HepG2 (cell line): Measurements from ENCODE around the gene OR2V2. TPM values are rescaled to one million over a fixed set of nuclear protein-coding genes. Genes with fewer than 3 reads are reported as not detected.

Experiments
- ATF6 ChIP-seq: sonication (generic); formaldehyde crosslinking; conservative IDR thresholded peaks from 2 replicates; pipeline ENCODE4 v1.4.0; 2020; ENCODE audit warnings: missing genetic modification reagents
- BCL6 ChIP-seq: IDR thresholded peaks from 2 replicates; pipeline ENCODE4 v1.6.1; 2016; ENCODE audit warnings: missing genetic modification reagents, missing compliant biosample characterization
- CAMTA2 ChIP-seq: sonication (generic); formaldehyde crosslinking; IDR thresholded peaks from 2 replicates; pipeline ENCODE4 v1.4.0; 2020; ENCODE audit warnings: mild to moderate bottlenecking, missing genetic modification reagents, borderline replicate concordance
- CENPX ChIP-seq: sonication (generic); formaldehyde crosslinking; IDR thresholded peaks from 2 replicates; pipeline ENCODE4 v1.9.0; 2021; ENCODE audit warnings: mild to moderate bottlenecking, missing genetic modification reagents, moderate library complexity
- MLX ChIP-seq: IDR thresholded peaks from 2 replicates; pipeline ENCODE4 v1.6.1; 2016
- PITX1 ChIP-seq: sonication (generic); formaldehyde crosslinking; IDR thresholded peaks from 2 replicates; pipeline ENCODE4 v1.5.1; 2020; ENCODE audit warnings: mild to moderate bottlenecking, missing genetic modification reagents
- PPARG ChIP-seq: conservative IDR thresholded peaks from 2 replicates; pipeline ENCODE4 v1.6.1; 2016; ENCODE audit warnings: missing biosample characterization, missing genetic modification reagents
- RAD21 ChIP-seq: fragments of 450-650 bp; formaldehyde crosslinking; IDR thresholded peaks from 2 replicates; pipeline ENCODE4 v1.5.0; 2020; ENCODE audit warnings: mild to moderate bottlenecking
- REPIN1 ChIP-seq: sonication (generic); formaldehyde crosslinking; IDR thresholded peaks from 2 replicates; pipeline ENCODE4 v1.8.0; 2022; ENCODE audit warnings: missing genetic modification reagents, low read depth, mild to moderate bottlenecking, borderline replicate concordance
- RFXANK ChIP-seq: IDR thresholded peaks from 2 replicates; pipeline ENCODE4 v1.6.1; 2016
- RXRB ChIP-seq: IDR thresholded peaks from 2 replicates; pipeline ENCODE4 v1.6.1; 2016; ENCODE audit warnings: borderline replicate concordance, missing genetic modification reagents, missing compliant biosample characterization
- SMC3 ChIP-seq: IDR thresholded peaks from 2 replicates; pipeline ENCODE4 v1.6.1; 2011; ENCODE audit warnings: low read length, improper control_type of control experiment
- SP140L ChIP-seq: sonication (generic); formaldehyde crosslinking; IDR thresholded peaks from 2 replicates; pipeline ENCODE4 v1.4.0; 2020; ENCODE audit warnings: missing genetic modification reagents, borderline replicate concordance
- TCF7 ChIP-seq: sonication (generic); IDR thresholded peaks from 2 replicates; pipeline ENCODE4 v1.6.1; 2016; ENCODE audit warnings: antibody characterized with exemption, low read depth
- TRIM22 ChIP-seq: fragments of 450-650 bp; IDR thresholded peaks from 2 replicates; pipeline ENCODE4 v1.6.1; 2017
- XRCC5 ChIP-seq: fragments of 200-400 bp; formaldehyde crosslinking; optimal IDR thresholded peaks from 2 replicates; pipeline ENCODE3; 2017; ENCODE audit warnings: mild to moderate bottlenecking, low read length
- ZBTB1 ChIP-seq: sonication (generic); formaldehyde crosslinking; IDR thresholded peaks from 2 replicates; pipeline ENCODE4 v1.4.0; 2020; ENCODE audit warnings: missing genetic modification reagents, borderline replicate concordance
- ZBTB20 ChIP-seq: sonication (generic); formaldehyde crosslinking; IDR thresholded peaks from 2 replicates; pipeline ENCODE4 v1.8.1; 2023; ENCODE audit warnings: missing genetic modification reagents, low read depth, mild to moderate bottlenecking, borderline replicate concordance
- ZFP36L2 ChIP-seq: sonication (generic); formaldehyde crosslinking; IDR thresholded peaks from 2 replicates; pipeline ENCODE4 v1.4.0; 2020; ENCODE audit warnings: missing genetic modification reagents
- ZFP41 ChIP-seq: sonication (generic); formaldehyde crosslinking; IDR thresholded peaks from 2 replicates; pipeline ENCODE4 v1.4.0; 2020; ENCODE audit warnings: mild to moderate bottlenecking, missing genetic modification reagents, borderline replicate concordance
- ZFP91 ChIP-seq: sonication (generic); formaldehyde crosslinking; IDR thresholded peaks from 2 replicates; pipeline ENCODE4 v1.9.0; 2022; ENCODE audit warnings: missing genetic modification reagents, mild to moderate bottlenecking, borderline replicate concordance
- ZNF282 ChIP-seq: fragments of 450-650 bp; IDR thresholded peaks from 2 replicates; pipeline ENCODE4 v1.6.1; 2018; ENCODE audit not compliant: partially characterized antibody
- ZNF34 ChIP-seq: sonication (generic); formaldehyde crosslinking; IDR thresholded peaks from 2 replicates; pipeline ENCODE4 v1.4.0; 2020; ENCODE audit warnings: mild to moderate bottlenecking, missing genetic modification reagents, borderline replicate concordance
- ZNF720 ChIP-seq: sonication (generic); formaldehyde crosslinking; IDR thresholded peaks from 2 replicates; pipeline ENCODE4 v1.4.0; 2020; ENCODE audit warnings: missing genetic modification reagents
- ZNF773 ChIP-seq: sonication (generic); formaldehyde crosslinking; IDR thresholded peaks from 2 replicates; pipeline ENCODE4 v1.4.0; 2020; ENCODE audit warnings: missing genetic modification reagents, borderline replicate concordance
- ZNF816 ChIP-seq: sonication (generic); formaldehyde crosslinking; IDR thresholded peaks from 2 replicates; pipeline ENCODE4 v1.8.0; 2022; ENCODE audit warnings: missing genetic modification reagents, mild to moderate bottlenecking, borderline replicate concordance
- ZSCAN30 ChIP-seq: sonication (generic); formaldehyde crosslinking; IDR thresholded peaks from 2 replicates; pipeline ENCODE4 v1.5.0; 2020; ENCODE audit warnings: mild to moderate bottlenecking, missing genetic modification reagents
- polyA plus RNA-seq, 8 experiments: library from polyadenylated mRNA; depleted of rRNA in 3 of 8; stranded (reverse) in 7 of 8; unstranded in 1 of 8; fragments of >200 nt; fragmentation: Illumina TruSeq in 4 of 8; extraction: Trizol in 4 of 8; gene quantifications; 2 replicates each; pipeline versions ENCODE4 v1.2.1 to v1.2.3, GENCODE V29; 2011 to 2016; ENCODE audit warnings: low read depth in 4 of 8, missing spikeins in 1 of 8, mixed read lengths in 1 of 8; ENCODE audit not compliant: insufficient read depth in 1 of 8
- total RNA-seq, 5 experiments: library from RNA; depleted of rRNA; stranded (reverse); fragments of >200 nt; fragmentation: Illumina TruSeq; extraction: Trizol; gene quantifications; 2 replicates each; pipeline ENCODE4 v1.2.3, GENCODE V29; 2016; ENCODE audit warnings: low read depth in 1 of 5

Gene OR2V2
- total and polyA plus RNA-seq, 2 of the 13 experiments (the other 11 are each of a cell fraction or from before 2014, with no cell fraction given): not detected

- TF ChIP-seq PPARG (CRISPR knock-in tag) (peak; percentile 98), ZBTB1 (CRISPR knock-in tag) (no peak), TCF7 (no peak), TRIM22 (no peak), RAD21 (CRISPR knock-in tag) (peak; percentile 55), ZBTB20 (CRISPR knock-in tag) (no peak), BCL6 (CRISPR knock-in tag) (no peak), ZNF282 (no peak), SP140L (CRISPR knock-in tag) (no peak), CAMTA2 (CRISPR knock-in tag) (no peak), ZNF816 (CRISPR knock-in tag) (no peak), RFXANK (no peak), SMC3 (peak; percentile 74), ZSCAN30 (CRISPR knock-in tag) (no peak), ZFP91 (CRISPR knock-in tag) (no peak; the same call in 1 of the 2 replicates), ZNF34 (CRISPR knock-in tag) (no peak), ZNF720 (CRISPR knock-in tag) (no peak), MLX (CRISPR knock-in tag) (no peak), PITX1 (peak; percentile 35; the same call in 1 of the 2 replicates), REPIN1 (no peak), ZNF773 (CRISPR knock-in tag) (no peak), RXRB (peak; percentile 95), ATF6 (no peak), ZFP36L2 (CRISPR knock-in tag) (no peak), ZFP41 (CRISPR knock-in tag) (no peak), CENPX (CRISPR knock-in tag) (no peak), XRCC5 (peak; percentile 85)
Measured at GRCh38 chr5:181181650-181182565, 34.5 kb downstream of the OR2V2 start (continued).
